Endothelial cell of umbilical vein (primary cell): Measurements from ENCODE around the gene MAP3K4. TPM values are rescaled to one million over a fixed set of nuclear protein-coding genes. Genes with fewer than 3 reads are reported as not detected.

ENCODE experiments used
- BruUV-seq: library from RNA; stranded (reverse); fragments of 400-500 nt; replicated peaks from 2 replicates; lab custom pipeline; 2021; lab: Mats Ljungman, UMichigan
- CTCF ChIA-PET: fragments of 300-600, 350-600 bp; sonication (Branson Sonifier 250); formaldehyde crosslinking; loops from one replicate; lab custom pipeline; 2021; ENCODE audit warnings: antibody characterized with exemption, inconsistent platforms; lab: Charles Lee
- POLR2A ChIA-PET: fragments of 300-600, 350-600 bp; sonication (Branson Sonifier 250); formaldehyde crosslinking; loops from one replicate; lab custom pipeline; 2021; ENCODE audit warnings: antibody characterized with exemption, inconsistent platforms; lab: Charles Lee
- DNase-seq: peaks from one replicate; pipeline ENCODE4 v3.0.0-alpha.2; 2011; ENCODE audit warnings: low read depth, low spot score
- FAIRE-seq: peaks from 2 replicates; lab custom pipeline; 2011; peaks lifted over from hg19 to GRCh38; lab: Jason Lieb, UNC
- H2AFZ ChIP-seq: 2 replicates; pipeline ENCODE4 v1.6.0; 2012; ENCODE audit warnings: low read depth, low read length, control low read depth, inconsistent platforms
- H3K27ac ChIP-seq: 2 replicates; pipeline ENCODE4 v1.5.1; 2011; ENCODE audit warnings: low read depth, mild to moderate bottlenecking, control low read depth, low read length, moderate library complexity; ENCODE audit not compliant: insufficient read depth
- H3K27me3 ChIP-seq, 2 experiments: 2 replicates each; pipeline versions ENCODE4 v1.6.0 to v1.6.1; 2011; ENCODE audit warnings: low read length in 2 of 2, mixed read lengths in 1 of 2; ENCODE audit not compliant: control insufficient read depth in 2 of 2, insufficient read depth in 2 of 2
- H3K36me3 ChIP-seq, 2 experiments: 2 replicates in 1 of 2; 3 replicates in 1 of 2; pipeline ENCODE4 v1.5.1; 2011; ENCODE audit warnings: low read length in 2 of 2, mild to moderate bottlenecking in 1 of 2, moderate library complexity in 1 of 2; ENCODE audit not compliant: control insufficient read depth in 2 of 2, insufficient read depth in 2 of 2; ENCODE audit errors: extremely low read depth in 1 of 2
- H3K4me1 ChIP-seq: 3 replicates; pipeline ENCODE4 v1.5.1; 2011; ENCODE audit warnings: mild to moderate bottlenecking, low read length; ENCODE audit not compliant: control insufficient read depth, insufficient read depth; ENCODE audit errors: extremely low read depth
- H3K4me2 ChIP-seq: 2 replicates; pipeline ENCODE4 v1.6.1; 2011; ENCODE audit warnings: low read length, control low read depth, mixed read lengths; ENCODE audit not compliant: insufficient read depth
- H3K4me3 ChIP-seq, 3 experiments: fragments of 200-600 bp in 1 of 3; sonication (generic), shearing (Covaris generic) in 1 of 3; replicated peaks in 1 of 3; 2 replicates each; pipeline ENCODE4 v1.5.1; 2011 to 2016; ENCODE audit warnings: control low read depth in 3 of 3, low read length in 3 of 3, mild to moderate bottlenecking in 2 of 3, inconsistent platforms in 1 of 3, low read depth in 1 of 3, moderate library complexity in 1 of 3; ENCODE audit not compliant: insufficient read depth in 1 of 3
- H3K79me2 ChIP-seq: 2 replicates; pipeline ENCODE4 v1.6.0; 2012; ENCODE audit warnings: low read length, inconsistent platforms; ENCODE audit not compliant: control insufficient read depth, insufficient read depth
- H3K9ac ChIP-seq: replicated peaks from 2 replicates; pipeline ENCODE3; 2011; ENCODE audit warnings: low read length, control low read depth; ENCODE audit not compliant: insufficient read depth; ENCODE audit errors: extremely low read depth
- H3K9me1 ChIP-seq: replicated peaks from 3 replicates; pipeline ENCODE4 v1.6.0; 2011; ENCODE audit warnings: mild to moderate bottlenecking, low read length; ENCODE audit not compliant: control insufficient read depth, insufficient read depth; ENCODE audit errors: extremely low read depth
- H3K9me3 ChIP-seq: replicated peaks from 2 replicates; pipeline ENCODE4 v1.5.1; 2012; ENCODE audit warnings: low read length, inconsistent platforms; ENCODE audit not compliant: control insufficient read depth, insufficient read depth
- H4K20me1 ChIP-seq: replicated peaks from 2 replicates; pipeline ENCODE3; 2011; ENCODE audit warnings: mild to moderate bottlenecking, low read length; ENCODE audit not compliant: control insufficient read depth, insufficient read depth; ENCODE audit errors: extremely low read depth
- CTCF ChIP-seq, 2 donors: IDR thresholded peaks; 1 replicate in 1 of 2; 2 replicates in 1 of 2; pipeline ENCODE4 v1.5.1; 2011; ENCODE audit warnings: low read length in 2 of 2, mild to moderate bottlenecking in 2 of 2, moderate library complexity in 2 of 2, control low read depth in 1 of 2, inconsistent platforms in 1 of 2, low read depth in 1 of 2; ENCODE audit not compliant: insufficient read depth in 1 of 2; ENCODE audit errors: extremely low read depth in 1 of 2
- EZH2 ChIP-seq: IDR thresholded peaks from 2 replicates; pipeline ENCODE4 v1.6.1; 2012; ENCODE audit warnings: borderline replicate concordance, low read depth, mild to moderate bottlenecking, moderate library complexity, low read length, inconsistent platforms; ENCODE audit not compliant: severe bottlenecking
- FOS ChIP-seq: IDR thresholded peaks from 2 replicates; pipeline ENCODE4 v1.6.1; 2011; ENCODE audit warnings: mild to moderate bottlenecking, low read length, moderate library complexity, borderline replicate concordance; ENCODE audit not compliant: insufficient read depth
- GATA2 ChIP-seq: IDR thresholded peaks from 2 replicates; pipeline ENCODE4 v1.7.0; 2011; ENCODE audit warnings: low read depth, mild to moderate bottlenecking, moderate library complexity, mixed read lengths, low read length; ENCODE audit not compliant: insufficient read length, insufficient read depth
- JUN ChIP-seq: IDR thresholded peaks from 2 replicates; pipeline ENCODE4 v1.6.1; 2011; ENCODE audit warnings: borderline replicate concordance, low read depth; ENCODE audit not compliant: insufficient read length, insufficient read depth
- MAX ChIP-seq: IDR thresholded peaks from 2 replicates; pipeline ENCODE4 v1.6.1; 2011; ENCODE audit not compliant: insufficient read depth, insufficient read length
- MYC ChIP-seq: IDR thresholded peaks from one replicate; pipeline ENCODE4 v1.6.1; 2011; ENCODE audit warnings: mild to moderate bottlenecking, low read depth, low read length
- POLR2A ChIP-seq: IDR thresholded peaks from 2 replicates; pipeline ENCODE4 v1.6.1; 2012; ENCODE audit warnings: low read depth, mild to moderate bottlenecking, control low read depth, low read length
- POLR2AphosphoS5 ChIP-seq: IDR thresholded peaks from 2 replicates; pipeline ENCODE4 v1.6.1; 2012; ENCODE audit warnings: low read depth, mild to moderate bottlenecking, control low read depth, low read length, moderate library complexity; ENCODE audit not compliant: insufficient read depth
- dilution Hi-C: fragments of 300-500 bp; cut with MboI; formaldehyde crosslinking; loops from one replicate; pipeline ENCODE4 v1.15.0; 2019; ENCODE audit warnings: low sequenced_read_pairs; ENCODE audit not compliant: extremely low pct_ligation_motif_present
- intact Hi-C: fragments of 100-400 bp; cut with micrococcal nuclease; formaldehyde crosslinking; loops from one replicate; pipeline ENCODE4 v1.10.0; 2022
- polyA plus RNA-seq, 4 experiments: library from polyadenylated mRNA; depleted of rRNA in 3 of 4; stranded (reverse) in 3 of 4; unstranded in 1 of 4; fragments of >200 nt; gene quantifications; 2 replicates each; pipeline versions ENCODE4 v1.2.1 to v1.2.3, GENCODE V29; 2011 to 2012; ENCODE audit warnings: missing spikeins in 1 of 4
- total RNA-seq: library from RNA; stranded (reverse); gene quantifications from 2 replicates; pipeline ENCODE4 v1.2.3, GENCODE V29; 2021

The MAP3K4 gene
- total and polyA plus RNA-seq, 2 donors (not counting 3 experiments of a cell fraction or from before 2014, with no cell fraction given), result 10.8 to 42.3 TPM

- no peaks in the 10 kb centered on the region for H3K9me1 ChIP-seq
- no peaks in the 10 kb centered on the region for H3K9me3 ChIP-seq
- CTCF ChIA-PET, result interaction anchor here (1.4 kb wide), 1 partner anchor 11 kb away, joined by 3 read pairs; no protein-coding TSS in a partner anchor
- H4K20me1 ChIP-seq, result no peaks in the 10 kb centered on the region
- peaks cover 18 to 26% of the 10 kb centered on the region in 2 experiments for H3K36me3 ChIP-seq
- no peaks in the 10 kb centered on the region for H3K79me2 ChIP-seq
- BruUV-seq, result no TSS peak
- intact Hi-C loops (no loop called here), dilution Hi-C loops (no loop called here)
- POLR2A ChIA-PET, result no interaction called here
- no peak for DNase-seq
- no peak for TF ChIP-seq GATA2
- TF ChIP-seq POLR2AphosphoS5, result no peak
- TF ChIP-seq FOS, result no peak
- no peak for TF ChIP-seq CTCF (IDR thresholded peaks at IDR 0.05; ENCODE audit: extremely low read depth in 1 of 2, insufficient read depth in 1 of 2, low read depth in 1 of 2, low read length in 2 of 2)
- no peak for TF ChIP-seq JUN
- no peak for TF ChIP-seq POLR2A
- H3K4me3 ChIP-seq, result no peak overlapping the region
- no peak for FAIRE-seq
- H3K27me3 ChIP-seq, result no peaks in the 10 kb centered on the region
- H3K27ac ChIP-seq, result no peak overlapping the region
- no peaks in the 10 kb centered on the region for H3K4me1 ChIP-seq
- H3K4me2 ChIP-seq, result no peak overlapping the region
- H2AFZ ChIP-seq, result no peak overlapping the region
- no peak overlapping the region for H3K9ac ChIP-seq
Observed at GRCh38 chr6:161108916-161109315, 117.3 kb downstream of the MAP3K4 start.

- Histone ChIP-seq H3K27ac (no peak overlapping the region), H3K27me3 (no peaks in the 10 kb centered on the region), H3K36me3 (peaks cover 18 to 26% of the 10 kb centered on the region in 2 experiments), H3K4me2 (no peak overlapping the region), H3K9me3 (no peaks in the 10 kb centered on the region), H3K79me2 (no peaks in the 10 kb centered on the region), H3K9me1 (no peaks in the 10 kb centered on the region), H3K9ac (no peak overlapping the region), H3K4me1 (no peaks in the 10 kb centered on the region), H3K4me3 (no peak overlapping the region), H4K20me1 (no peaks in the 10 kb centered on the region), H2AFZ (no peak overlapping the region)
- intact Hi-C loops, result no loop called here
- ChIA-PET POLR2A (no interaction called here), CTCF (interaction anchor here (1.4 kb wide), 1 partner anchor 12 kb away, joined by 3 read pairs; no protein-coding TSS in a partner anchor)
- FAIRE-seq (no peak), DNase-seq (no peak)
- dilution Hi-C loops, result no loop called here
- no TSS peak for BruUV-seq
- no peak for TF ChIP-seq JUN
- TF ChIP-seq MYC, result no peak
- TF ChIP-seq POLR2A, result no peak
- TF ChIP-seq CTCF (IDR thresholded peaks at IDR 0.05; ENCODE audit: extremely low read depth in 1 of 2, insufficient read depth in 1 of 2, low read depth in 1 of 2, low read length in 2 of 2), result no peak
- TF ChIP-seq GATA2, result no peak
- no peak for TF ChIP-seq EZH2
- no peak for TF ChIP-seq MAX
- TF ChIP-seq FOS, result no peak
Observed at GRCh38 chr6:161109366-161109765, 117.8 kb downstream of the MAP3K4 start.
